ENCODE measurements around the gene SDK2.

GRCh38 chr17:73614256-73614655, 30.0 kb downstream of the SDK2 start:
- TF ChIP-seq POLR2A (IDR thresholded peaks at IDR 0.05), result no peak
- no peak for TF ChIP-seq CTCF (IDR thresholded peaks at IDR 0.05)
- TF ChIP-seq POLR2AphosphoS5 (IDR thresholded peaks at IDR 0.05), result no peak

Measured in prostate gland (tissue), 2 donors.